B cell (primary cell): ENCODE results near the gene BRI3.

Experiments
- EZH2 ChIP-seq: IDR thresholded peaks from 2 replicates; pipeline ENCODE4 v1.6.1; 2012; ENCODE audit warnings: borderline replicate concordance, low read depth, mild to moderate bottlenecking, moderate library complexity, low read length; ENCODE audit not compliant: insufficient read depth, poor library complexity, severe bottlenecking
- TF ChIP-seq, protein P1 (sequence below): fragments of 200-600 bp; IDR thresholded peaks from one replicate; pipeline ENCODE4 v1.8.0; 2022; ENCODE audit warnings: antibody characterized with exemption, mild to moderate bottlenecking

DNA sequence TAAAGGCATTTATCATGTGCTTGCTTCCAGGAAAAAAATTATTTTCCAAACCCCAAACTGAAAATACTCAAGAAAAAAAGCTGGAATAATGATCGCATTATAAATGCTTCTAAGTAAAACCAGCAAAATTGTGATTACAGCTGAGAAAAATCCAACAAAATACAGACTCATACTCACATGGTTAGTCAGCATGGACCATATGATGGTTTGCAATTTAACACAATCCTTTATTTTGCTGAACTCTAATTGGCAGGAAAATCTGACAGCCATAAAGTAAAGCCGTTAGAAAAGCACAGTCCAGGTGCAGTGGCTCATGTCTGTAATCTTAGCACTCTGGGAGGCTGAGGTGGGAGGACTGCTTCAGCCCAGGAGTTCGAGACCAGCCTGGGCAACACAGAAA is 59.6 kb downstream of the BRI3 start:
- TF ChIP-seq, protein P1, sequence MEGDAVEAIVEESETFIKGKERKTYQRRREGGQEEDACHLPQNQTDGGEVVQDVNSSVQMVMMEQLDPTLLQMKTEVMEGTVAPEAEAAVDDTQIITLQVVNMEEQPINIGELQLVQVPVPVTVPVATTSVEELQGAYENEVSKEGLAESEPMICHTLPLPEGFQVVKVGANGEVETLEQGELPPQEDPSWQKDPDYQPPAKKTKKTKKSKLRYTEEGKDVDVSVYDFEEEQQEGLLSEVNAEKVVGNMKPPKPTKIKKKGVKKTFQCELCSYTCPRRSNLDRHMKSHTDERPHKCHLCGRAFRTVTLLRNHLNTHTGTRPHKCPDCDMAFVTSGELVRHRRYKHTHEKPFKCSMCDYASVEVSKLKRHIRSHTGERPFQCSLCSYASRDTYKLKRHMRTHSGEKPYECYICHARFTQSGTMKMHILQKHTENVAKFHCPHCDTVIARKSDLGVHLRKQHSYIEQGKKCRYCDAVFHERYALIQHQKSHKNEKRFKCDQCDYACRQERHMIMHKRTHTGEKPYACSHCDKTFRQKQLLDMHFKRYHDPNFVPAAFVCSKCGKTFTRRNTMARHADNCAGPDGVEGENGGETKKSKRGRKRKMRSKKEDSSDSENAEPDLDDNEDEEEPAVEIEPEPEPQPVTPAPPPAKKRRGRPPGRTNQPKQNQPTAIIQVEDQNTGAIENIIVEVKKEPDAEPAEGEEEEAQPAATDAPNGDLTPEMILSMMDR, result no peak
- TF ChIP-seq EZH2, result no peak
